ENCODE data around the gene PLPP6.

Gene PLPP6

DNA sequence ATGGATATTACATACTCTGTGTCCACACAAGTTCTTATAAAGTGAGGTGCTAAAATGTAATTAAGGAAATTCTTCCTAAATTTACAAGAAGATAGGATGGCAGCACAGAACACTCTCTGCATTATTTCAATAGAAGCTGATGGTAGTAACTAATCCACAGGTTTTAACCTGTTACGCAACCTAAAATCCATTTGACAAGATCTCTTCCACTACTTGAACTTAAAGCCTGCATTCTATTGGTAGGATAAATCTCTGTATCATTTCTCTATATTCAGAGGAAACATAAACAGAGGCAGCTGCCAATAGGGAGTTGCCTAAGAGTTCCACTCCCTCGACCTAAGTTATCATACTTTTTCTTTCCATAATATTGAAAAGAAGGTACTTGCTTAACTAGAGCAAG, 38.8 kb downstream of the PLPP6 start:
- DNase-seq, result no peak

DNA sequence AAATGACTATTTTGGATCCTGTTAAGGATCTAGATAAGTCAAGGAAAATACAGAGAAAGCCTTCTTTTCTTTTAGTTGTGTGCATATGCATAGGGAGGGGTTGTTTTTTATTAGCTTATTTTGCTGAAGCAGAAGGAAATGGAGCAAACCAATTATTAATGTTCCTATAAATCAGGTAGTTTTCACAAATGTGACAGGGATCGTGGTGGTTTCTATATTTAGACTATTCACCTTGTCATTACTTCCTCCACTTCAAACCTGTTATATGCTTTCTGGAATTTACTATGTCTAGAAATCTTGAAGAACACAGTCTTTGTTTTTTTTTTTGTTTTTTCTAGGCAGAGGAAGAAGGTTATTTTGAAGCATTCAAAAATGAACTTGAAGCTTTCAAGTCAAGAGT, 39.4 kb downstream of the PLPP6 start:
- no peak for DNase-seq

DNA sequence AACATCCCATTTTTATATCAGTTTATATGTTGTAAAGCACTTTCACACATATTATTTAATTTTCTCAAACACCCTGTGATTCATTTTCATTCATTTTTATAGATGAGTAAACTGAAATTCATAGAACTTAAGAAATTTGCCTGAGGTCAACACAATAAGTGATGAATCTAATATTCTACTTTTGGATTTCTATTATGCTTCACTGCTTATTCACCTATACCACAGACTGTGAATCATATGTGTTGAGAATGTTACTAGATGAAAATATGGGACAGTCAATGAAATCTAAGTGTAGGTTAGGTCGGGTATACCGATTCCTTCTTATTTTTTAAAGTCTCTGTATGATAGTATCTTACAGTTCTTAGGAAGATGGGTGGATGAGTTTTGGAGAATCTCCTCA, 42.0 kb downstream of the PLPP6 start:
- DNase-seq, result no peak

GRCh38 chr9:4706021-4706420, 43.9 kb downstream of the PLPP6 start:
- no peak for DNase-seq

DNA sequence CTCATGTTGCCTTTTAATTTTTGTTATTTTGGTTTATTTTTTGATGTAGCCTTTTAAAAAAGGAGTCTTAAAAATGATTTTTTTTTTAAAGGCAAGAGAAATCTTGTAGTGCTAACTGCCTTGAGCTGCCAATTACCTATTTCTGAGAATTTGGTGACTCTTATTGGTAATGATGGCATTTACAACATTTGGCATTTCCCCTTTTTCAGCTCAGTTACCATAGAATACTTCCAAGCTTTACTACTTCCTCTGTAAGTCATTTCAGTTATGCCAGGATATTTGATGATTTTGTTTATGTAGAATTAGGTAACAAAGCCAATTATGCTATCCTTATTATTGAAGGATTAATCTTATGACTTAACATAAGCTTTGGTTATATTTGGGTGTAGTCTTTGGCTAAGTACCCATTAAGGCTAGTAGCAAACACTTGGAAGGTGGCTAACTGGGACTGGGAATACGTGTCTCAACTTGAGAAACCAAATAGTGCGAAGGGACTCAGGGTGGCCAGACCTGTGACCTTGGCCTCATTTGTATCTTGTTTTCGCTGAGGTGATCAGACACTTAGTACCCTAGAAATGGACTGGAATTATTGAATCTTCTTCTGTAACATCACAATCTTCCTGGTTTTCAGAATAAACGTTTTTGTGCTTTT, 45.0 kb downstream of the PLPP6 start:
- DNase-seq, result no peak

GRCh38 chr9:4709380-4709779, 47.3 kb downstream of the PLPP6 start:
- DNase-seq, result no peak

DNA sequence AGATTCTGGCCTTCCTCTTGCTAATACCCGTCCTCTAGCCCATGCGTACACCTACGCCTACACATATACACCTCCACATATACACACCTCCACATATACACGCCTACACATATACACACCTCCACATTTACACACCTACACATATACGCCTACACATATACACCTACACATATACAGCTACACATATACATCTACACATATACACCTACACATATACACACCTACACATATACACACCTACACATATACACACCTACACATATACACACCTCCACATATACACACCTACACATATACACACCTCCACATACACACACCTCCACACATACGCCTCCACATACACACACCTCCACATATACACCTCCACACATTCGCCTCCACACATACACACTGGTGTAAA, 51.8 kb downstream of the PLPP6 start:
- no peak for DNase-seq

- DNase-seq, result no peak
Measured at GRCh38 chr9:4714266-4715016, 52.3 kb downstream of the PLPP6 start.

Data from activated naive CD4-positive, alpha-beta T cell treated with Interleukin-2 at 50 U/mL for 16 hours (primary cell).